Mesodermal cell (in vitro differentiated cells): ENCODE measurements around the gene NECTIN4.

Experiments
- H3K27ac ChIP-seq: 2 replicates; pipeline ENCODE4 v1.7.0; 2013; ENCODE audit warnings: mild to moderate bottlenecking, low read depth, low read length, moderate library complexity; ENCODE audit not compliant: severe bottlenecking
- H3K36me3 ChIP-seq: 2 replicates; pipeline ENCODE4 v1.7.1; 2013; ENCODE audit warnings: mild to moderate bottlenecking, low read length, moderate library complexity; ENCODE audit not compliant: control insufficient read depth, insufficient read depth
- H3K4me1 ChIP-seq: one replicate; pipeline ENCODE4 v1.7.1; 2013; ENCODE audit warnings: mild to moderate bottlenecking, low read length; ENCODE audit not compliant: insufficient read depth, control insufficient read depth, poor library complexity, severe bottlenecking
- H3K4me3 ChIP-seq: 2 replicates; pipeline ENCODE4 v1.7.0; 2013; ENCODE audit warnings: low read length, control low read depth, mild to moderate bottlenecking; ENCODE audit not compliant: insufficient read depth, poor library complexity, severe bottlenecking; ENCODE audit errors: extremely low read depth
- H3K9me3 ChIP-seq: 2 replicates; pipeline ENCODE4 v1.7.1; 2013; ENCODE audit warnings: mild to moderate bottlenecking, low read length, moderate library complexity; ENCODE audit not compliant: control insufficient read depth
- WGBS, 2 experiments: methylation state at CpG; one replicate each; pipeline ENCODE4 v1.1.5; 2013; ENCODE audit warnings: missing lambda C conversion rate in 2 of 2; ENCODE audit not compliant: insufficient coverage in 2 of 2; 5-methylcytosine and 5-hydroxymethylcytosine counted together

The NECTIN4 gene

GRCh38 chr1:161111117-161111516, 21.8 kb upstream of the NECTIN4 start:
- Histone ChIP-seq H3K4me3 (no peak overlapping the region), H3K4me1 (peaks cover 7% of the 10 kb centered on the region)
- 96 to 100% methylated on average over 3 of the region's 3 CpGs for WGBS, 2 experiments

GRCh38 chr1:161106431-161106830, 17.1 kb upstream of the NECTIN4 start:
- Histone ChIP-seq H3K27ac (no peak overlapping the region), H3K9me3 (no peaks in the 10 kb centered on the region), H3K4me3 (no peak overlapping the region), H3K36me3 (peaks cover 43% of the 10 kb centered on the region), H3K4me1 (no peaks in the 10 kb centered on the region)
- WGBS, 2 experiments: 93 to 100% methylated on average over 1 of the region's 1 CpG

More at GRCh38 chr1:161111117-161111516, 21.8 kb upstream of the NECTIN4 start:
- no peak overlapping the region for H3K27ac ChIP-seq
- H3K9me3 ChIP-seq: no peaks in the 10 kb centered on the region
- H3K36me3 ChIP-seq: peaks cover 40% of the 10 kb centered on the region

GRCh38 chr1:161100556-161100955, 11.2 kb upstream of the NECTIN4 start:
- Histone ChIP-seq H3K4me3 (no peak overlapping the region), H3K4me1 (peaks cover 4% of the 10 kb centered on the region), H3K9me3 (no peaks in the 10 kb centered on the region), H3K27ac (no peak overlapping the region), H3K36me3 (peaks cover 42% of the 10 kb centered on the region)
- 80 to 88% methylated on average over 1 to 2 of the region's 2 CpGs for WGBS, 2 experiments

GRCh38 chr1:161099090-161099802, 9.9 kb upstream of the NECTIN4 start:
- WGBS, 2 experiments: 92 to 96% methylated on average over 7 to 8 of the region's 9 CpGs
- H3K27ac ChIP-seq: no peak overlapping the region
- H3K4me3 ChIP-seq: peak overlapping the region; percentile 51
- peaks cover 4% of the 10 kb centered on the region for H3K4me1 ChIP-seq
- H3K36me3 ChIP-seq: peaks cover 38% of the 10 kb centered on the region
- H3K9me3 ChIP-seq: no peaks in the 10 kb centered on the region

- Histone ChIP-seq H3K4me3 (peak within 1 kb of the TSS; percentile 51), H3K4me1 (peaks cover 4% of the 10 kb centered on the region), H3K9me3 (no peaks in the 10 kb centered on the region), H3K27ac (peak within 1 kb of the TSS; percentile 43), H3K36me3 (peaks cover 38% of the 10 kb centered on the region)
- WGBS, 2 experiments: 9 to 11% methylated on average over 48 to 67 of the region's 71 CpGs
Observed at GRCh38 chr1:161098210-161099068, 9.1 kb upstream of the NECTIN4 start, which contains the start of gene KLHDC9. KLHDC9 (plus strand) TSS chr1:161098361; CDS start chr1:161098536, 175 bp downstream.

GRCh38 chr1:161096530-161096929, 7.2 kb upstream of the NECTIN4 start:
- Histone ChIP-seq H3K27ac (no peak overlapping the region), H3K4me1 (peaks cover 11% of the 10 kb centered on the region)
- 90 to 100% methylated on average over 1 of the region's 1 CpG for WGBS, 2 experiments

GRCh38 chr1:161096015-161096414, 6.7 kb upstream of the NECTIN4 start:
- Histone ChIP-seq H3K4me1 (peaks cover 11% of the 10 kb centered on the region), H3K36me3 (peaks cover 19% of the 10 kb centered on the region), H3K9me3 (no peaks in the 10 kb centered on the region), H3K4me3 (no peak overlapping the region), H3K27ac (no peak overlapping the region)
- WGBS, 2 experiments: 58 to 75% methylated on average over 2 of the region's 2 CpGs

More at GRCh38 chr1:161096530-161096929, 7.2 kb upstream of the NECTIN4 start:
- no peak overlapping the region for H3K4me3 ChIP-seq
- no peaks in the 10 kb centered on the region for H3K9me3 ChIP-seq
- H3K36me3 ChIP-seq: peaks cover 24% of the 10 kb centered on the region

- 83 to 96% methylated on average over 2 to 6 of the region's 6 CpGs for WGBS, 2 experiments
- Histone ChIP-seq H3K27ac (no peak overlapping the region), H3K4me1 (peaks cover 11% of the 10 kb centered on the region), H3K36me3 (peaks cover 12% of the 10 kb centered on the region), H3K4me3 (no peak overlapping the region), H3K9me3 (no peaks in the 10 kb centered on the region)
Observed at GRCh38 chr1:161095230-161095629, 5.9 kb upstream of the NECTIN4 start.

GRCh38 chr1:161094481-161094880, 5.1 kb upstream of the NECTIN4 start:
- peaks cover 11% of the 10 kb centered on the region for H3K4me1 ChIP-seq
- WGBS, 2 experiments: 90 to 96% methylated on average over 3 to 4 of the region's 14 CpGs
- H3K9me3 ChIP-seq: no peaks in the 10 kb centered on the region
- no peak overlapping the region for H3K4me3 ChIP-seq
- H3K36me3 ChIP-seq: peaks cover 4% of the 10 kb centered on the region
- H3K27ac ChIP-seq: no peak overlapping the region

- Histone ChIP-seq H3K4me1 (peaks cover 7% of the 10 kb centered on the region), H3K36me3 (no peaks in the 10 kb centered on the region), H3K9me3 (no peaks in the 10 kb centered on the region), H3K27ac (no peak overlapping the region), H3K4me3 (no peak overlapping the region)
- WGBS, 2 experiments: 87 to 88% methylated on average over 3 of the region's 3 CpGs
Observed at GRCh38 chr1:161092621-161093028, 3.3 kb upstream of the NECTIN4 start.
